ENCODE data around the gene COL4A6.

The COL4A6 gene

DNA sequence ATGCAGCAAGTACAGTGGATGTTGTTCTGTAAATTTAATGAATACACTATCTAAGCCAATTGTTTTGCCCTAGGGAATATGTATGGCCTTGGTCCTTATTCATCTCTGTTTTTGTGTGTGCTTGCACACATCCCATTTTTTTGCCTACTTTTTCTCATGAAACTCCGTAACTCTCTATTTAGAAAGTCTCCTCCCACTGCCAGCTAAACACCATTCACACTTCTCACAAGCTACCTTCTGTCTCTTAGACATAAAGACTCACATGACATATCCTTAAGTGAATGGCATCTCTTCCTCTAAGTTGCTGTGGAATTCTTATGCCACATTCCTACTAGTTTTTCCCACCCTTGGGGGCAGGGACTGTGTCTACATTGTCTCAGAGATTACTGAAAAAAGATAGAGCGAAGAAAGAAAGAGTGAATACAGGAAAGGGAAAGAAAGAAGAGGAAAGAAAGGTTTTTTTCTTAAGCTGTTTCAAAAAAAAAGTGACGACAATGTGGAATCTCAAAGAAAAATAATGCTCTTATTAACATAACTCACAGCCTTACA lies 229.1 kb downstream of the COL4A6 start:
- DNase-seq: no peak

DNA sequence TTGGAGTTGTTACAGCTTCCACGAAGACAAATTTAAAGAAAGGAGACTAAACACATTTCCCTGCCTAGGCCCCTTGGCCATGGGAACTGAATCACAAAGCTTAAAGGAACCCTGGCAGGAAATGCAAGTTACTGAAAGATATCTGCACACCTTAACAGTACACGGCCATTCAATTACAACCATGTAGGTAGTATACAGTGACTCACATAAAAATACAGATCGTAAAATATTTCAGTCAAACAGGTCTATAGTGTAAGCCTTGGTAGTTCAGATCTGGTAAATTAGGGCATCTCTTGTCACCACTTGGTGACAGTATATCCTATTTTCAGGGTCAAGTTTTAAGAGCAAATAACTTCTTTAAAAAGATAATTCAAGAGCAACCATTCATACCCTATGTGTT lies 234.7 kb downstream of the COL4A6 start:
- DNase-seq: no peak

DNA sequence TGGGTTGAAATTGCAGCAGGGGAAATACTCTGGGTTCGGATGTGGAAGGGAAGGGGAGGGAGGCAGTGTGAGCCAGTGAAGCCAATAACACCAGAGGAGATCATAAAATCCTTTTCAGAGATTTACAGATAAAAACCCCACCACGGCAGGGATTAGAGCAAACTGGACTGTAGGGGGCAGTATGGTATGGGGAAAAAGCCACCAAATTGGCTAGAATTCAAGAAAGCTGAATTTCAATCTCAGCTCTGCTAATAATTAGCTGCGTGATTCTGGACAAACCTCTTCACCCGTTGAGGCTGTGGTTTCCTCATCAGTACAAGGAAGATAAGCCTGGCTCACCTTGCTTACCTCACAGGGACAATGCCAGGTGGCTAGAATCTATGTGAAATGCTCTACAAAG lies 238.5 kb downstream of the COL4A6 start:
- no peak for DNase-seq

DNA sequence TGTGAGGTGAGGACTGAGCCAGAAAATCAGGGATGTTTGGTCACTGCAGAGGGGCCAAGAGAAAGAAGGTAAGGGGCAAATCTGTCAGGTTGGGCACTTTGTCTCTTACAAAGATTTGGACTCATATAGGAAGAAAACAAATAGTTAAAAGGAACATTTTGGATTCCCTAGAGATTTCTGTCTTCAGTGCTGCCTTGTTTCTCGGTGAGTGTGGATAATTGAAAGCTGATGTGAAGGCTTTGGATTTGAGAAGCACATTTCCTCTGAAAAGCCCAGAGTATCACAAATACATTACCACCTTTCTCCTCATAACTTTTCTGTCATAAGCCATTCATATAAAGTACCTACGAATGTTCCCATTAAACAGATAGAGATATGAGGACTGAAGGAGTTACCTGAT lies 239.2 kb downstream of the COL4A6 start:
- no peak for DNase-seq

DNA sequence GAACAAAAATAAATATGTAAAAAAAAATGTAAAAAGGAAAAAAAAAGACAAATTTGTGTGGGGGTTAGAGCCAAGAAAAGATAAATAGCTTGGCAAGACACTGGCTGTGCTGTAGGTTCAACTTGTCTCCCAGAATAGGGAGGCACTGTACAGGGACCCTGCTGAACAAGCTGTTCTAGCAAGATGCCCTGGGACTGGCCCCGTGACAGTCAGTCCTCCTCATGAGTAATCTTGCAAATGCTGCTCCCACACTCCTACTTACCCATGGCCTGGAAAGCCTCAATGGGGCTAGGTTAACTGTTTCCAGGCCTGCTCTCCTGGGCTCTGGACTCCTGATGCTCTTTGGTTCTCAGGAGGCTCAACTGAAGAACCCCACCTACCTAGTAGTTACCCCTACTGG lies 239.8 kb downstream of the COL4A6 start:
- DNase-seq: no peak

DNA sequence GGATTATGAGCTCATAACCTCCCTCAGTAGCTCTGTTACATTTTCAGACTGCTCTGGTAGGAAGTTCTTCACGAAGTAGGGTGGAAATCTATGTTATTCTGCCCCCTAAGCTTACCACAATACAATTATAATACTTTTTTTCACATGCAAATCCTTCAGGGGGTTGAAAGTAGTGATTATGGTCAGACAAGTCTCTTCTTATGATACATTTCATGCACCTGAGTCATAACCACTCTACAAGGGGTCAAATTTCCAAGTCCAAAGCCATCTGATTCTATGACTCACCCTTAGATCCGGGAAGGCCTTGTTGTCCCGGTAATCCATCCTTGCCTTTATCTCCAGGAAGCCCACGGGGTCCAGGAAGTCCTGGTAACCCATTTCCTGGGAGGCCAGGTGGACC lies 251.4 kb downstream of the COL4A6 start:
- no peak for DNase-seq

DNA sequence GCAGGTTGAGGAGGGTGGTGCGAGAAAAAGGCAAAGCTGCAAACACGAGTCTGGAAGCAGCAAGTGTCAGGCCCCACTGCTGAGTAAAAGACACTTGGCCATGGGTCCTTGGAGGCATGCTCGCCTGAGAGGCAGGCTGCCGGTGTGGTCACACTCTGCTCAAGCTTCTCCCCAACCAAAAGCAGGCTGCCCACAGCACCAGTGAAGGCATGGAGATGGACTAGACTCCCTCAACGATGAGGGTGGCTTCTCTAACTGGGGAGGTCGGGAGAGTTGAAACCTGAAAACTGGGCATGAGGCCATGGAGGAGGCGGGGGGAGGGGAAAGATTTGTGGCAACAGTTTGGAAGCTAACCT lies 260.1 kb downstream of the COL4A6 start:
- DNase-seq: no peak

DNA sequence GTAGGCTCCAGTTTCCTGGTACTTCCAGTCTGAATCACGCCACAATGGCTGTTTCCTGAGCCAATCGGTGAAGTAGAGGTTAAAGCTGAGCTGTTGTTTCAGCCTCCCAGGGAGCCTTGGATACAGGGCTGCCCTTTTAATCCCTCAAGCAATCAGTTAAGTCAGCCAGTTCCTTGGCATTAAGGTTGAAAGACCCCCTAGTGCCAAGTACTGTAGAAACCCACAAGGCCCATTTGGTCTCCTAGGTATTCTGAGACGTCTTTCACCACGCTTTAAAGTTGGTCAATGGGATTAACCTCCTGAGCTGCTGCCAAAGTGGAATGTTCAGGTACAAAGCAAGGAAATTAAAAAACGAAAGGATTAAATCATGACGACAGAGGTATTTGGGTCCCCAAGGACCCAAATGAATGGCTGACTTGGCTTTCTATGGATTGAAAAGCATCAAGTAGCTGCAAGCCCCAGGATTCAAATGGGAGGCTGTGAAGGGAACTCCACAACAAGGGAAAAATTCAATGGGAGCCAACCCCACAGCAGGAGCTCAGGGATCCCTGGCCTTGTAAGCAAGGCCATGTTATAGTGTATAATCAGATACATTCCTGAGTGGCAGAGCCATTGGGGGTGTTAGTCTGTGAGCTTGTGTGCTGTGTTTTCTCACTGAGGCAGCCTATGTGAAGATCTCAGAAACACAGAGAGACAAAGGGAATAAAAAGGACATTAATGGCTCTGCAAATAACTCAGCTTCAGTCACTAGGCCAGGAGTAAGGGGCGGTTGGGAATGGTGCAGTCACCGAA lies 260.7 kb downstream of the COL4A6 start:
- no peak for DNase-seq

DNA sequence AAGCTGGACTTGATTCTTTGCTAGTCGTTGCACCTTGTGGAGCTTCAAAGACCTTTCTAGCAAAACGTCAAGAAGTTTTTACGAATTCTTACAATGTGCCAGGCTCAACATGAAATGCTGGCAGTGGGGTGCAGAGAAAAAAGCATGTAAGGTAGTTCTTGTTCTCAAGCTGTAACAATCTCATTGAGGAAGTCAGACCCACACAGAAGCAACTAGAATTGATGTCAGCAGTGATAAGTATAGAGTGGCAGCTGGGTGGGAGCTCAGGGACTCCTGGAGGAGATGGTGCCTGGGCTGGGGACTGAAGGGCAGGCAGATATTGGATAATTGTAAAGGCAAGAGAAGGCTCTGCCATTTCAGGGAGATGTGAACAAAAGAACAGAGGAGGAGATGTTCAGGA lies 264.3 kb downstream of the COL4A6 start:
- DNase-seq: no peak

DNA sequence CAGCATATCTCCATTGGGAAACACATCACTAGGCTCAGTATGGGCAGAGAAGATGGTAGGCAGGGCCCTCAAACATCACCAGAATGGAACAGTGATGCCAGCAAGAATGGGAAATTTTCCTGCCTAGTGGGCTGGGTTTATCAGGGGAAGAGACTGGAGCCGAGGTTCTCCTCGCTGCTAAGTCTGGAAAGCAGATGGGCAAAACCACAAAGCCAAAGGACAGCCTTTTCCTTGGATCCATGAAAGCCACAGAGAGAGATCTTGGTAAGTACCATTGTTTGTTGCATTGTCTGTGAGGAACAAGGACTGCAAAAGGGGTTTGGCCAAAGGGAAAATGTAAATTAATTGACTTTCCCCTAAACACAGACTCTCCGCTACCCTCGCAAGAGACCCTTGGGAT lies 266.6 kb downstream of the COL4A6 start:
- no peak for DNase-seq

DNA sequence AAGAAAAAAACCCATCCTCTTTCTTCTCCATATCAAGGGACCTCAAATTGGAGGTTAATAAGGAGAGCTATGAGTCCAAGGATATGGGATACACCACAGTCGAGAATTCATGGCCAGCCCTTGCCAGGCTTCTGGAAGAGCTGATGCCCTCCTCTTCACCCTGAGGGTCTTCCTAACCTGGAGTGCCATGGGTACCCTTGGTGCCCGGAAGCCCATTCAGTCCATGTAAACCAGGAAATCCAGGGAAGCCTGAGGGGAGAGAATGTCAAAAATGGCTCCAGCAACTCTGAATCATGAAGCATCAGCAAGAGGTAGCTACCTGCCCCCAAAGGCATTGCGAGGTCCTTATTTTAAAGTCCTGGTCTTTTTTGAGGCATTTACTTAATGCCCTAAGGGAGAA lies 268.5 kb downstream of the COL4A6 start:
- no peak for DNase-seq

DNA sequence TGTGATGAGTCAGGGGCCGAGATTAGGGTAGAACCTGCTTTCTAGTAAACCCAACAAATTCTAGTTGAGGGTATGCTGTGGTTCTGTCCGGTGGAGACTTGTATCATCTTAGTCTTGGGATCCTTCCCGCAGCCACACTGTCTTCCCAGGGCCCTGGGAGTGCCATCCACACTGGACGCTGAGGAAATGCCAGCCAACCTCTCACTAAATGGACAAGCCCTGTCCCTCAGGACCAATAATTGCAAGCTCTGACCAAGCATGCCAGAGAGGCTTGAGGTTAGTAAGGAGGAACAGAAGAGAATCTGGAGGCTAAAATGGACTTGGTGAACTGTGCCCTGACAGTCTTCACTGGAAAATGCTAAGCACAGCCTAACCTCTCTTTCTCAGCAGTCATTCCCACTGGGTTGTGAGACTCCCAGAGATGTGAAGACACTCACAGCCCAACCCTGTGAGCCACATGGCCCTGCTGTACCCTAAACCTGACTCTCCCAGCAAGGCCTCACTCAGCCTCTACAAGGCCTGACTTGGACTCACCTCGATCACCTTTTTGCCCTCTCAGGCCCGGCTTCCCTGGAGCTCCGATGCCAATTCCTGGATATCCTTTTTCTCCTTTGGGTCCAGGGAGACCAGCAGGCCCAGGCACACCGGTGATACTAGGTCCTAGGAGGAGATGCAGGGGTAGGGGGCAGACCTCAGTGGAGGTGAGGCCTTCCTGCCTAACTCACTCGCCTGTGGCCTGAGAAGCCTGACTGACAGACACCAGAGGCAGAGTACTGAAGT lies 269.1 kb downstream of the COL4A6 start:
- no peak for DNase-seq

DNA sequence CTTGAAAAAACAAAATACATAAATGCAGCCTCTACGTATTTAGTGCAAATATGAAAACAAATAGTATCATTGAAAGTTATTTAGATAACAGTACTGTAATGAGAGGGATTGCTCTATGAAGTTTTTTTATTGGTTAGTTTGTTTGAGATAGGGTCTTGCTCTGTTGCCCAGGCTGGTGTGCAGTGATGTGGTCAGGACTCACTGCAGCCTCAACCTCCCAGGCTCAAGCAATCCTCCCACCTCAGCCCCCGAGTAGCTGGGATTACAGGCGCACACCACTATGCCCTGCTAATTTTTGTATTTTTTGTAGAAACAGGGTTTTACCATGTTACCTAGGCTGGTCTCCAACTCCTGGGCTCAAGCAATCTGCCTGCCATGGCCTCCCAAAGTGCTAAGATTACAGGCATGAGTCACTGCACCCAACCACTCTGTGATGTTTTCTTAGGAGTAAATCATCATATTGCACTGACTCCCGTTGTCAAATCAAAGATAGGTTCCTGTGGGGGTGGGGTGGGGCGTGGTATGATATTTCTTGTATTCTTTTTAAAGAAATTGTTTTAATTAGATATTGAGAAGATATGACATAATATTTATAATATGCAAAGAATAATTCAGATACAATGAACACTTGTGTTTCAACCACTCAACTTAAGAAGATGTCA lies 270.9 kb downstream of the COL4A6 start:
- DNase-seq: no peak

DNA sequence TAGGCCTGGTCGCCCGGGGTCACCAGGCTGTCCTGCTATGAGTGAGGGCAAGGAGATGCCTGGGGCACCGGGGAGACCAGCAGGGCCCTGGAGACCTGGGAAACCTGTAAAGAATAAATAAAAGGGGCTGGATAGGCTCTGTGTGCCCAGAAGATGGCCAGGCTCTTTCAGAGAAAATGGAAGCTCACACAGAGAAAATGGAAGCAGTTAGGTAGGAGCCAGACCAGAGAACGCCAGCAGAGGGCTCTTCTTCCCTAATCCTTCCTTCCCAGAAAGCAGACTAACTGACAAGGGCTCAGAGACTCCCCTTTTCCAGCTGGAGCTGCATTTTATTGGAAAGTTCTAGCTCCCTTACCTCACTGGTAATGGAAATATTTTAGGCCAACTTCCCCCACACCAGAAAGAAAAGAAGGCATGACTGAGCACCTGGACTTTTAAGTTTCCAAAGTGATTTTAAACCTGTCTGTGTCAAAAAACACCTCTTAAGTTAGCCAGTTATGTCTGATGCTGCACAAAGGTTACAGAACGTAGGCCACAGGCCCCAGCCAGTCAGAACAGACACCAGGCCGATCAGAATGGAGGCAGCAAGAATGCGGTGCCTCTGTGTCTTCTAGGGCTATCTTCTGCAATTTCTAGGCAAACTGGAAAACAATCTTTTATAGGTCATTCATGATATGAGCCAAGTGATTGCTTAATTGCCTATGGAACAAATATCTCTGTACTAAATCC lies 272.7 kb downstream of the COL4A6 start:
- DNase-seq: no peak

DNA sequence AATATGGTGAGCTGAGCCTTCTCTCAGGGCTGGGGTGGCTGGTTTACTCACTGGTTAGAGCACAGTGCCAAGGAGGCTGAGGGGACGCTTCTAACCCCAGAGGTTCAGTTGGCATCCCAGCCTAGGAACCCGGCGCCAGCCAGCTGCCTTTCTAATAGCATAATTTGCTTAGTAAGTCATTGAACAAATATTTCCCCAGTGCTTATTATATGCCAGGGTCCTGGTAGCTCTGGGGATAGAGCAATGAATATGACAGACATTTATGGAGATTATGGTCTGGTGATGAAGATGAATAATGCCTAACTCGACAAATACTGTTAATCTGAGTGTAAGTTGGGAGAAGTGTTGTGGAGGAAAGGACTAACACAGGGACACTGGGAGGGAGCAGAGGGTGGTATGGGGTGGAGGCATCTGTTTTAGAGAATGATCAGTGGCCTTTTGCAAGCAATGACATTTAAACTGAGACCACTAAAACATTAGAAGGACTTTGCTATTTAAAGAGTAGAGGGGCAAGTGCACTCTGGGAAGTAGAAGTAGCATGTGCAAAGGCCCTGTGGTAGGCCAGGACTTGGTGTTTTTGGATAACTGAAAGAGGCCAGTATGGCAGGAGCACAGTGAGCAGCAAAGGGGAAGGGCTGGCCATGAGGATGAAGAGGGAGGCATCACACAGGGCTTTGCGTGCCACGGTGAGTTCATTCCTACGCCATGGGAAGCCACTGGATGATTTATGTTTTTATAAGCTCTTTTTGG lies 274.7 kb downstream of the COL4A6 start:
- no peak for DNase-seq

DNA sequence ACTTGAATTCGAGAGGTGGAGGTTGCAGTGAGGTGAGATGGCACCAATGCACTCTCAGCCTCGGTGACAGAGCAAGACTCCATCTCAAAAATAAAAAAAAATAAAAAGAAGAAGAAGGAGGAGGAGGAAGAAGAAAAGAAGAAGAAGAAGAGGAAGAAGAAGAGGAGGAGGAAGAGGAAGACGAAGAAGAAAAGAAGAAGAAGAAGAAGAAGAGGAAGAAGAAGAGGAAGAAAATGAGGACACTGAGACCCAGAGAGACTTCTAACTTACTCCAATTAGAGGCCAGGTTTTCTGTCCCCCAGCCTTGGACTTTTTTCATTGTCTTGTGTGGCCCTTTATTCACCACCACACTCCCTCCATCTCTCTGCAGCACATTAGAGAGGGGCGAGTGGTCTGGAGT lies 276.0 kb downstream of the COL4A6 start:
- DNase-seq: no peak

DNA sequence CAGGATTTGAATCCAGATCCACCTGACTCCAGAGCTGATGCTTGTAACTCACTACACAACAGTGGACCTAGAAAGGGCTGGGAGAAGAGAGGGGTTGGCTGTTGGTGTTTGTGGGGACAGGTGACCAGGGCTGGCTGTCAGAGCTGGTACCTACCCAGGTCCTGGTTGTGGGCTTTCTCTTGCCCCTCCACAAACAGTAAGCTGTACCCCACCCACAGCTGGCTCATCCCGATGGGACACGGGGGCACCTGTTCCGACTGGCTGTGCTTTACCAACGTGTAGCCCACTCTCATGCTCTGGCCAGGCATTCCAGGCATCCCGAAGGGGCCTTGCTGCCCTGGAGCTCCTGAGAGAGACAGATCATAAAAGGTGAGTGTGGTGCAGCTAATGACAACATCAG lies 277.9 kb downstream of the COL4A6 start:
- DNase-seq: no peak

DNA sequence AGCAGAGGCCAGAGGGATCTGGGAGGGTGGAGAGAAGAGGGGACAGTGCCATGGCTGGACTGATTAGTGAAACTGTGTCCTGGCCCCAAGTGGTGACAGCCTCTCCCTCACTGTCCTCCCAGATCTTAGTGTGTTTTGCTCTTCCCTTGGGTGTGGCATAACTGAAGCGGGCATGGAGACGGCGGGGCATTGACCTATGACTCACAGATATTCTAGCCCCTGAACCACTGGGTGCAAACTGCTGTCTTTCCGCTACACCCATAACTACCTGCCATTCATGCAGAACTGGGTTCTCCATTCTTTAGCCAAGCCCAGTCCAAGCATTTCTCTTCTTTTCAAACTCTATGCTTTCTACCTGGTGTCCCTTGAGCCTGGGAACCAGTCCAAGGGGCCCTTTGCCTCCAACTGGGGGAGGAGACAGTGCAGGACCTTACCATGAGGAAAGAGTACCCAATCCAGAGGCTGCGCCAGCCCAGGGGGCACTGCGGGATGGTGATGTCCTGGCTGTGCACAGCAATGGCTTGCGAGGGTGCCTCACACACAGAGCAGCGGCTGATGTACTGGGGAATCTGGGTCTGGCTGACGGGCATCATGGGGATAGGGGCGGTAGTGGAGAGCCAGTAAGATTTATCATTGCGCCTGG lies 279.1 kb downstream of the COL4A6 start:
- DNase-seq: no peak

DNA sequence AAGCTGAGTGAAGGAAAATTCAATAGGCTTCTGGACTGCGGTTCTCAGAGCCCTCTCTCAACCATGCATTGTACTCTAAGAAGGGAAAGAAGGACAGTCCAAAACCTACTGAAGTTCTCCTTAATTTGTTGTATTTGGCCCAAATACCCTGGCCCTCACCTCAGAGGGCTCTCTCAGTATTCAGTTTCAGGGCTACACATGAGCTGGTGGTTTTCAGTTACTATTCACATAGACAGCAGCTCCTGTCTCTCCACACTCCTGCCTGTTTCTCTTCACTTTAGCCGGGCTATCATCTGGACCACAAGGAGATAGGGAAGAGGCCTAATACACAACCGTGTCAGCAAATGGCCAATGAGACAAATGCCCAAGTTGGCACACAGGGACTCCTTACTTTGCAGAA lies 280.6 kb downstream of the COL4A6 start:
- no peak for DNase-seq

DNA sequence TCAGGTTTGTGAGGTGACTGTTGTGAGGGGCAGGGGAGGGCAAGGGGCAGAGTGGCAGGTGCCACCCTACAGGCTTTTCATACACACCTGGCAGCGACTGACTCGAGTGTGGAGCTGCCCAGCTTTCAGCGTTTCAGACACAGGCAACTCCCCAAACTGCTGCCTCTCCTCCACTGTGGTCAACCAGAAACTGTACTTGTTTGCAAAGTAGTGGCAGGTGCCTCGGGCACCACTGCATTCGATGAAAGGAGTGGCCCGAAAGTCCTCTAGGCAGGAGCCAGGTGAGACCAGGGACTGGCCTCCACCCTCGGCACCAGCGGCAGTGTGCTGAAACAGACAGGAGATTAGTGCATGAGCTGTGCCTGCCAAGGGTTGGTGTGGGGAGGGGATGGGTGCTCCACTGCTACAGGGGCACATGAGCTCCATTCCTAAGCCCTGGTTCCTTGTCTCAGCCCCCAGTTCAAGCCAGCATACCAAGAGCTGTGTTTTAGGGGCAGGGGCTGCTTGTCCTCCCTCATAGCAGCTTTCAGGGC lies 281.2 kb downstream of the COL4A6 start:
- DNase-seq: no peak

DNA sequence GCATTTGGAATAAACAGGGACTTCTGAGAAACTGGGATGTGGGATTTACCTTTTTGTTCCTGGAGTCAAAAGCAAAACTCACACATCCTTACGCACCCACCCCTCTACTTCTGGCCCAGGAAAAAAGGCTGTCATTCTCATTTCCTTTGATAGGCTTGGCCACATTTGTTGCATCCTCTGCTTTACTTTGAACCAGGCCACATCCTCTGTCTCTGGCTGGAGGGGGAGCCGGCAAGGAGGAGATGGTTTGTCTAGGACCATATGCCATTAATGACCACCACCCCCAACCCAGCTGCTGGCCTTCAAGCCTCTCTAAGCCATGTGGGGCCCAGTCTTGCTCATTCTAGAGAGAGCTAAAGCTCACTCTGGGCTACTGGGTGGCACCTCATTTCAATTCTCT lies 282.1 kb downstream of the COL4A6 start:
- DNase-seq: no peak

DNA sequence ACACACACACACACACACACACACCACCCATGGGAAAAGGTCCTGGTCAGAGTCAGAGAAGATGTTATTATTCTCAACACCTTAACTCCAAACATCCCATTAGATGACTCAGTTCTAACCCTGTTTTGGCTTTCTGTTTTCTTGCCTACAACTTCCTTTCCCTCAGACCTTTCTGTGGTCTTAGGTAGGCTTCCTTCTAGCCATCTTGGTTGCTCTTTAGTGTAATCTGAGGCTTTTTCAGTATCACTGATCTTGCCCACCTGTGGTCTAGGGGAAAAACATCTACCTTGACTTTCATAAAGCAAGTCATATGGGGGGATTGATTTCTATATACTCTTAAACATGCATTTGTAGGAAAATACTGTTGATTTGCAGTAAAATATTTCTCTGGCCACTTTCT lies 289.7 kb downstream of the COL4A6 start:
- no peak for DNase-seq
